ENCODE results near the gene ALDOC. TPM values are rescaled to one million over a fixed set of nuclear protein-coding genes. Genes with fewer than 3 reads are reported as not detected.

ALDOC gene
- total RNA-seq: 14.8 and 39.7 TPM in 2 replicates

DNA sequence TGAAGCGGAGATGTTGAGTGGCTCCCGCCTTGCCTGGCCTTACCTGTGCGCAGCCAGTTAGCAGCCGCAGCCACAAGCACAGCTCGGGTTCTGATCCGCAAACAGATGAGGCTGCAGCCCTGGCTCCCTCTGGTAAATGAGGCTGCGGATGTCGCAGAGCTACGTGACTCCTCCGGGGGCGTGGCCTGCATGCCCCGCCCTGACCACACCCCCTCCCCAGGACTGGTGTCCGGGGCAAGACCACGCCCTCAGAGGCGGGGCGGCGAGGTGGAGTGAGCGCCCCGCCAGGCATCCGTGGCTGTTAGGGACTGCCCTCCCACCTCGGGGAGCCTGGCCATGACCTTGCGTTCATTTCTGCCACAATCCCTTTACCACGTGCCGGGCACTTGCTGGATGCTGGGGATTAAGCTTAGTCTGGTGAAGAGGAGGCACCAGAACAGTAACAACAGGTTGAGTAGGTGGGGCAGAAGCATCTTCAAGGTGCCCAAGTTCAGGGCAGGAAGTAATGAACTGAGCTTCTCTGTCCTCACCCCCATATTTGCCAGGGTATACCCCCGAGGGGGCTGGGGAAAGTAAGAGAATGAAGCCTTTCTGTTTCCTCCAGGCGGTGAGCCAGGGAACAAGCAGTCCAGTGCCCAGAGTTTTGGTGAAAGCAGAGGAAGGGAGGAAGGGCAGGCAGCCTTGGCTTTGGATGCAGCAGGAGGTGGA, at the start of gene ALDOC:
Gene ALDOC (minus strand): TSS at position 138 of the 708 bp plus-strand sequence. CDS start 1,363 bp downstream, outside the sequence.

GRCh38 chr17:28613931-28614381, 37.3 kb upstream of the ALDOC start, which contains the start of gene RSKR:
RSKR (minus strand) TSS chr17:28614185; CDS start chr17:28614161, 24 bp downstream.

DNA sequence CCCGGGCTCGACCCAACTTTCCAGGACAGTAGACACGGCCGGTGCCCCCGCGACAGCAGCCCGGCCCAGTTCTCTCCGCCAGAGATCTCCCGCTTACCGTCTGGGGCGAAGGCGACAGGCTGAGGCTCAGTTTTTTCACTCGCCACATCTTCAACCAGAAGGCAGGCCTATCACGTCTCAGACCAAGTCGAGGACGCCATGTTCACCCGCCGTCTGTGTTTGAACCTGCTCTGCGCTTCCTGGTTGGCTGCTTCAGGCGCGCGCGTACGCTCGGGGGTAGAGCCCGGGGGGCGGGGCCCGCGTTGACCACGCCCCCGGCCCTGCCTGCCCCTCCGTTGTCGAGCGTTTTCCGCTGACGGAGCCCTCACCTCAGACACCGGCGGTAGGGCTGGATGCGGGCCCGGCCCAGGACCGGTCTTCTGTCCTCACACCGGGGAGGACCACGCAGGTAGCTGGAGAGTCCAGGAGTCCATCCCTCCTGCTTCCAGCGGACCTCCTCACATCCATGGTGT, 22.2 kb upstream of the ALDOC start, which contains the start of gene SPAG5:
Gene SPAG5 (minus strand): TSS at position 227 of the 512 bp plus-strand sequence. CDS start 79 bp downstream, at position 148.

DNA sequence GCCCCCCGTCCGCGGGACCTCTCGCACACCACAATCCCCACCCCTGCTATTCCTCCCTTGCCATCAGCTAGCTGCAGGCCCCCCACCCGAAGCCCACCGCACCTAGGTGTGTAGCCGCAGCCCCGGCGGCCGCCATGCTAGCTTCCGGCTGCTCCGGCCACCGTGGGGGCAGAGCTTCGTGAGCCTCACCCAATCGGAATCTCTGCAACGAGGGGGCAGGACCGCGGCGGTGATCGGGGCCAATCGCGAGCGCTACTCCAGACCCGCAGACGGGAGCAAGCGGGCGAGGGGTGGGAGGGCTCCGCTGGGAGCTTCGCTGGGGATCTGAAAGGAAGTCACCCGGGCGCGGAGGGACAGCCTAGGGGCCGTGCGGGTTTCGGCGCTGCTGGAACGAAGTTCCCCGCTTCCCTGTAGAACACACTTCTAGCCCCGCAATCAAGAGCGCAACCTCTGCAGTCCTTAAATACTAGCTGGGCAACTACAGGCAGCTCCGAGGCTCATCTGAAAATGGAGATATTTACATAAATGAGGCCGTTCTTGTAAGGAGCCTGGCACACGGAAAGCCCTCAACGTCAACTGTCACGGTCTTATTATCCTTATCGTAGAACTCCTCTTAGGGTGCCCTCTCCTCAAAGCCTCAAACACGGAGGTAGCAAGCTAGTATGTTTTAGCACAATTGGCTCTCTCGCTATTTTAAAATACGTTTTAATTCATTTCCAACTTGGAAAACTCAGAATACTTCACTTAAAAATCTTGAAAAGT, 5.2 kb downstream of the ALDOC start, which contains the start of gene PIGS:
Gene PIGS (minus strand): TSS at position 164 of the 762 bp plus-strand sequence. CDS start 28 bp downstream, at position 136.

GRCh38 chr17:28552176-28552999, 24.3 kb downstream of the ALDOC start, which contains the start of gene UNC119:
UNC119 (minus strand) TSS chr17:28552624; CDS start chr17:28552557, 67 bp downstream.

Other genes starting within 250 kb of the ALDOC start
- 20.7 and 32.5 TPM in 2 replicates for gene IFT20, start 241.4 kb downstream of the ALDOC start, total RNA-seq
- gene TNFAIP1, start 241.1 kb downstream of the ALDOC start, total RNA-seq: 54.1 and 71.2 TPM in 2 replicates
- gene POLDIP2, start 219.4 kb downstream of the ALDOC start, total RNA-seq: 122 and 145 TPM in 2 replicates
- not detected in 2 replicates for gene SEBOX, start 211.7 kb downstream of the ALDOC start, total RNA-seq
- 0.13 TPM in 1 of 2 replicates, not detected in the other for gene VTN, start 206.6 kb downstream of the ALDOC start, total RNA-seq
- 5.4 and 10.8 TPM in 2 replicates for gene SARM1, start 205.2 kb downstream of the ALDOC start, total RNA-seq
- 1.1 and 5.7 TPM in 2 replicates for gene SLC46A1, start 170.7 kb downstream of the ALDOC start, total RNA-seq
- not detected in 2 replicates for gene SLC13A2, start 103.3 kb downstream of the ALDOC start, total RNA-seq
- not detected in 2 replicates for gene FOXN1, start 70.5 kb downstream of the ALDOC start, total RNA-seq
- 31.9 and 40.9 TPM in 2 replicates for gene UNC119, start 24.3 kb downstream of the ALDOC start, total RNA-seq
- gene PIGS, start 5.4 kb downstream of the ALDOC start, total RNA-seq: 76.3 and 162 TPM in 2 replicates
- 3.5 and 84.2 TPM in 2 replicates for gene SPAG5, start 22.1 kb upstream of the ALDOC start, total RNA-seq
- gene RSKR, start 37.3 kb upstream of the ALDOC start, total RNA-seq: 2.9 and 3.4 TPM in 2 replicates
- 88.4 and 115 TPM in 2 replicates for gene BLTP2, start 68.3 kb upstream of the ALDOC start, total RNA-seq
- gene SDF2, start 85.0 kb upstream of the ALDOC start, total RNA-seq: 51.3 and 64.0 TPM in 2 replicates
- gene SUPT6H, start 85.3 kb upstream of the ALDOC start, total RNA-seq: 29.8 and 44.5 TPM in 2 replicates
- gene PROCA1, start 135.0 kb upstream of the ALDOC start, total RNA-seq: 1.0 and 1.6 TPM in 2 replicates
- 293 and 306 TPM in 2 replicates for gene RAB34, start 141.0 kb upstream of the ALDOC start, total RNA-seq
- gene RPL23A, start 143.1 kb upstream of the ALDOC start, total RNA-seq: 447 and 480 TPM in 2 replicates
- 9.1 and 9.6 TPM in 2 replicates for gene TLCD1, start 149.3 kb upstream of the ALDOC start, total RNA-seq
- 2.8 and 3.7 TPM in 2 replicates for gene NEK8, start 151.9 kb upstream of the ALDOC start, total RNA-seq
- gene TRAF4, start 167.1 kb upstream of the ALDOC start, total RNA-seq: 61.3 and 86.8 TPM in 2 replicates